PFSK-1 (cell line): ENCODE results near the gene HYI.

Experiments used
- FOXP2 ChIP-seq: optimal IDR thresholded peaks from 2 replicates; pipeline ENCODE3; 2011; ENCODE audit warnings: borderline replicate concordance, control low read depth, inconsistent platforms; ENCODE audit not compliant: insufficient read depth; ENCODE audit errors: extremely low read length, extremely low read depth
- POLR2AphosphoS5 ChIP-seq: IDR thresholded peaks from 2 replicates; pipeline ENCODE4 v1.6.1; 2012; ENCODE audit warnings: low read depth, mild to moderate bottlenecking, control low read depth, low read length, moderate library complexity
- REST ChIP-seq, 2 experiments: IDR thresholded peaks; 2 replicates each; pipeline versions ENCODE4 v1.6.1 to v1.8.0; 2011 to 2012; ENCODE audit warnings: low read depth in 2 of 2, low read length in 2 of 2, control low read depth in 1 of 2, inconsistent platforms in 1 of 2, mild to moderate bottlenecking in 1 of 2, moderate library complexity in 1 of 2; ENCODE audit not compliant: insufficient read depth in 1 of 2
- TAF1 ChIP-seq: IDR thresholded peaks from 2 replicates; pipeline ENCODE4 v1.6.1; 2012; ENCODE audit warnings: low read length, control low read depth, borderline replicate concordance; ENCODE audit not compliant: insufficient read depth

GRCh38 chr1:43423672-43424550, 29.8 kb downstream of the HYI start:
- TF ChIP-seq POLR2AphosphoS5 (no peak), TAF1 (no peak), FOXP2 (no peak), REST (IDR thresholded peaks at IDR 0.05; ENCODE audit: insufficient read depth in 1 of 2, low read depth in 2 of 2, low read length in 2 of 2) (no peak)
